Fibroblast of skin of left biceps (primary cell): ENCODE data around the gene ZNRF1.

Source experiments
- DNase-seq, 2 experiments: peaks; one replicate each; pipeline ENCODE4 v3.0.0-alpha.2; 2013; ENCODE audit warnings: low read depth in 2 of 2

ZNRF1 gene

DNA sequence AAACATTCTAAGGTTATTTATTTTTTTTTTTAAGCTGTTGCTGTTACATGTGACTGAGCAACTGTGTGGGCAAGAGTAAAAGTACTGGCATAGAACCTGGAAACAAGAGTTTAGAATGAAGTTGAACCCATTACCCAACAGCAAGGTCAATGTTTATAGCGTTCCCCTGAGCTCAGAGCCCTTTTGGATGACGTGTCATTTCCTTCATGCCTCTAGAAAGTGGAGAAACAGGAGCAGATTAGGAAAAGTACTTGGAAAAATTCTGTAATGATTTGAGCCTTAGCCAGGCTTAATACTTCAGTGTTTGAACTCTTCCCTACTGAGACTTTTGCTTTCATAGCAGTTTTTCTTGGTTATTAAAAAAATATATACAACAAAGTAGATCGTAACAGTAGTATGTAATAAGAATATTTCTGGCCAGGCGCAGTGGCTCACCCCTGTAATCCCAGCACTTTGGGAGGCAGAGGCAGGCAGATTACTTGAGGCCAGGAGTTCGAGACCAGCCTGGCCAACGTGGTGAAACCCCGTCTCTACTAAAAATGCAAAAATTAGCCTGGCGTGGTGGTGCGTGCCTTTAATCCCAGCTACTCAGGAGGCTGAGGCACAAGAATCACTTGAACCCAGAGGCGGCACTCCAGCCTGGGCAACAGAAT, 27.5 kb downstream of the ZNRF1 start:
- peak; percentile 64 to 69 for DNase-seq

DNA sequence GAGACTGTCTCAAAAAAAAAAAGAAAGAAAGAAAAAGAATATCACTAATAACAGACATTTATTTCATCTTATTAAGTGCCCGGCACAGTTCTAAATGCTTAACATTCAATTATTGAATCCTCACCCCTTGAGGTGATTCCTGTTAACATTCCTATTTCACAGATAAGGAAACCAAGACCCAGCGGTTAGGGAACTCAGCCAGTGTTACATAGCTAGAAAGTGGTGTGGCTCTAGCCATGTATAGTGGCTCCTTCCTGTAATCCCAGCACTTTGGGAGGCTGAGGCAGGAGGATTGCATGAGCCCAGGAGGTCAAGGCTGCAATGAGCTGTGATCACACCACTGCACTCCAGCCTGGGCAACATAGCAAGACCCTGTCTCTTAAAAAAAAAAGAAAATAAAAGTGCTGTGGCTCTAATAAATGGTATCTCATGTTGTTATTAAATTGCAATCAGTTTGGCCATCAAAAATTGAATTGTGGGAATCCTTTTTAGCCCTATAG, 28.1 kb downstream of the ZNRF1 start:
- no peak for DNase-seq

DNA sequence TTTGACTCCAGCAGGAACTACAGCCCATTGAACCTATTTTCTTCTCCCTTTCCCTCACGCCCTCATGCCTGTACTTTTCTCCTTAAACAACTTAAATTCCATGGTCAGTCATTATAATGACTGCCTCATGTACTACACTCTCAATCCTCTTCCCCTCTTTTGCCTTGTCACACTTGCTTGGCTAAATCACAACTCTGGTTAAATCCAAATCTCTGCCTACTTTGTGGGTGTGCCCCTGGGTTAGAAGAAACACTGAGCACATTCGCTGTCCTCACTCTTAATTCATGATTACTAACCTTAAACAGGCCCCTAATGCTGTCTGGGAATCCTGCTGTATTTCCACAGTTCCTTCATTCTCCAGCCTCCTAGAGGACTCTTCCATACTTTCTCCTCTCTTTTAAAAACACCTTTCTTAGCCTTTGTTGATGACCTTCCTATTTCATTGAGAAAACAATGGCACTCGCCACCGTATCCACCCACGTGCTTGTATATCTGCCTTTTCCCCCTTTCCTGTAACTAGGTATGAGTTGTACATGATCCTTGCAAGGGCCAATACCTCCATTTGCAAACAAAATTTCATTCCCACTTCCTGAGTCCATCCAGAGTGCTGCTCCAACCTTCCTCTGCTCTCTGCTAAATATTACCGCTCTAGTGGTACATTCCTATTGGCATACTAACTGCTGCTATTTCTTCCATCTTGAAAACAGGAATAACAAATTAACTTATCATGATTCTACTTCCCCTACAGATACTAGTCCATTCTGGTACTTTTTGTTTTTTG, 28.9 kb downstream of the ZNRF1 start:
- no peak for DNase-seq

- DNase-seq: no peak
These were observed 29.8 kb downstream of the ZNRF1 start for GRCh38 chr16:75028544-75029135.

GRCh38 chr16:75029854-75030253, 31.0 kb downstream of the ZNRF1 start:
- DNase-seq: peak; percentile 30 to 33

DNA sequence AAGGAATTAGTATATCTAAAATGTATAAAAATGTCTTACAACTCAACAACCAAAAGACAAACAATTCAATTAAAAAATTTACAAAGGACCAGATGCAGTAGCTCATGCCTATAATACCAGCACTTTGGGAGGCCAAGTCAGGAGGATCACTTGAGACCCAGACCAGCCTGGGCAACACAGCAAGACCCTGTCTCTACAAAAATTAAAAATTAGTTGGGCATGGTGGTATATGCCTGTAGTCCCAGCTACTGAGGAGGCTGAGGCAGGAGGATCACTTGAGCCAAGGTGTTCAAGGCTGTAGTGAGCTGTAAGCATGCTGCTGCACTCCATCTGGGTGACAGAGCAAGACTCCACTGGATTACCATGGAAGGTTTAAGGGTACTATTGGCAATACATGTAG, 33.8 kb downstream of the ZNRF1 start:
- DNase-seq: no peak

- DNase-seq: no peak
These were observed 36.7 kb downstream of the ZNRF1 start for GRCh38 chr16:75035410-75035968.

GRCh38 chr16:75038036-75038858, 39.4 kb downstream of the ZNRF1 start:
- DNase-seq: no peak

GRCh38 chr16:75039941-75040340, 41.1 kb downstream of the ZNRF1 start:
- DNase-seq: no peak

DNA sequence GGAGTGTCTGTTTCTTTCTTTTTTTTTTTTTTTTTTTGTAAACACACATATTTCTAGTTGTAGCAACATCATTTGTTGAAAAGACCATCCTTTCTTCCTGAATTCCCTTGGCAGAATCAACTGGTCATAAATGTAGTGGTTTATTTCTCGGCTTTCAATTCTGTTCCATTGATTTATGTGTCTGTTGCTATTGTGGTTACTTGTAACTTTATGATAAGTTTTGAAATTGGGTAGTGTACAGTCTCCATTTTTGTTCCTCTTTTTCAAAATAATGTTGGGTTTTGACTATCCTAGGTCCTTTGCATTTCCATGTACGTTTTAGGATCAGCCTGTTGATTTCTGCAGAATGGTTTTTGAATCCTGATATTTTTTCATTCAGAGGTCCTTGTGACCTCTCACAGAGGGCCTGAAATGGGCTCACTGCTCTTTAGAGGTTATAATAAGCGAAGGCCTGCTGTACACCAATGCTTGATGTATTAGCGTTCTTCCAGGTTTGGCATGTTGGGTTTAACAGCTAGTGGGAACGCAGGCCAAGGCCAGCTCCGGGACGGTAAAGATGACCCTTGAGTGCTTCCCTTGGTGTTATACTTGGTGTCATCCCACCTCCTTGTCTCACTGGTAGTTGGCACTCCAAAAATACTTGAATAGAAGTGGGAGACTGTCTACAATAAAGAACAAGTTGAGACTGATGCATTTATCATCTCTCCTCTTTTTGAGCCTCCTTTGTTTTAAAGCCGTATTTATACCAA, 43.8 kb downstream of the ZNRF1 start:
- DNase-seq: no peak

- no peak for DNase-seq
These were observed 44.5 kb downstream of the ZNRF1 start for GRCh38 chr16:75043175-75043895.

GRCh38 chr16:75044800-75045361, 46.1 kb downstream of the ZNRF1 start:
- DNase-seq: no peak

DNA sequence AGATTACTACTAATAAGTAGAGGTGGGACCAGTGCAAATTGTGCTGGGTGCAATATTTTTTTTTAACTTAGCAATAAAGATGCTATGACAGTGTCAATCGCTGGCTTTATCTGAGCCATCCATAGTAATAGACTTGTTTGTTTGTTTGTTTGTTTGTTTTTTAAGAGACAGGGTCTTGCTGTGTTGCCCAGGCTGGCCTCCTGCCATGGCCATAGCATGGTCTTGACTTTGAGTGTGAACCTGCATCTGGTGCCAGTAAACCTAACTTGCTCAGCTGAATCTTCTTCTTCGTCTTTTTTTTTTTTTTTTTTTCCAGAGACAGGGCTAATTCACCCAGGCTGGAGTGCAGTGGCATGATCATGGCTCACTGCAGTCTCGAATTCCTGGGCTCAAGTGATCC, 46.6 kb downstream of the ZNRF1 start:
- no peak for DNase-seq

DNA sequence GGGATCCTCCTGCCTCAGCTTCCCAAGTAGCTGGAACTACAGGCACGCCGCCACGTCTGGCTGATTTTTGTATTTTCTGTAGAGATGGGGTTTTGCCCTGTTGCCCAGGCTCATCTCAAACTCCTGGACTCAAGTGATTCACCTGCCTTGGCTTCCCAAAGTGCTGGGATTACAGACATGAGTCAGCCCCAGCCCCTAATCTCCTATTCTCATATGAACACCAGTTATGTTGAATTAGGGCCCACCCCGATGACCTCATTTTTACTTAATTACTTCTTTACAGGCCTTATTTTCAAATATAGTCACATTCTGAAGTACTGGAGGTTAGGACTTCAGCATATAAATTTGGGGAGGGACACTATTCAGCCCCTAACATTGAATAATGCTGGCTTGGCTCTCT, 49.2 kb downstream of the ZNRF1 start:
- DNase-seq: no peak

GRCh38 chr16:75048530-75048929, 49.7 kb downstream of the ZNRF1 start:
- no peak for DNase-seq

DNA sequence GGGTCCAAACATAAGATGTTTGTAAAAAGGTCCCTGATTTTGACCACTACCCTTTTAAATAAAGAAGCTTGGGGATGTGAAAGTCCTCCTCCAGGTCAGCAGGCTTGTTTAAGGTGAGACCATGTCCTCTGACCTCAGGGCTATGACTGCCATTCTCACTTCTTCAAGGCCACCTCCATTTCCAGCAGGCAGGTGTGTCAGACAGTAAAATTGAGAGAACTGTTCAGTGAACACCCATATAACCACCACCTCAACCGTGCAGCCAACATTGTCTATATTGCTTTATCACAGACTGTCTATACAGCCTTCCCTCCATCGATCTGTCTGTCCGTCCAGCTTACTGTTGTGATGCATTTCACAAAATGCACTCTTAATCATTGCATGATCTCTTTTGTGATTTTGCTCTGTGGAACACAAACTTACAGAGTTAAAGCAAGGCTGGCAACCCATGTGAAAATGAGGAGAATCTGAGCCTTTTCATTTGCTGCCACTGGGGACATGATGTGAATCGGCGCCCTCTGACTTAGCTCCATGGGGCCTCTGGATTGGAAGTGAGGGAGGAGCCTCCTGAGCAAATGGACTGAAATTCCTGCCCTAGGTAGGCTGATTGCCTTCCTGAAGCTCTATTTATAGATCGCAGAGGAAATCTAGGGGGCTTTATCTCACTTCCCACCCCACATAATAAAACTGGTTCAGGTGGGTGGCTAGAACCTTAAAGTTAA, 53.8 kb downstream of the ZNRF1 start:
- no peak for DNase-seq

GRCh38 chr16:75053791-75054555, 55.1 kb downstream of the ZNRF1 start:
- DNase-seq: no peak

DNA sequence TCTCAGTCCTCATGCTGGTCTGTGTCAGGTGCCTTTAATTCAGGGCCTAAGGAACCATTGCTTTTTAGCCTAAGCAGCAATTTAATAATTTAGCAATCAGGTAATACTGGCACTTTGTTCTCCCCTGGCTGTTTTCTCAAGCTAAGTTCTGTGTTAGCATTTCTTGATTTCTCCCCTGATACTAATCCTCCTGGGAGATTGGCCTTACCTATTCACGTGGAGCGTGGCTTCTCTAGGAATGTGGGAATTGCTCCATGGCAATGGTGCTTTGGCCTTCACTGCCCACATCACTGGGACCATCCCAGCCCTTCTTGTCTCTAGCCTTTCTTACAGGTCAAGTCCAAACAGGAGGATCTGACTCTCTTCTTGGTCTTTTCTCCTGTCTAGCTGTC, 55.7 kb downstream of the ZNRF1 start:
- DNase-seq: no peak

DNA sequence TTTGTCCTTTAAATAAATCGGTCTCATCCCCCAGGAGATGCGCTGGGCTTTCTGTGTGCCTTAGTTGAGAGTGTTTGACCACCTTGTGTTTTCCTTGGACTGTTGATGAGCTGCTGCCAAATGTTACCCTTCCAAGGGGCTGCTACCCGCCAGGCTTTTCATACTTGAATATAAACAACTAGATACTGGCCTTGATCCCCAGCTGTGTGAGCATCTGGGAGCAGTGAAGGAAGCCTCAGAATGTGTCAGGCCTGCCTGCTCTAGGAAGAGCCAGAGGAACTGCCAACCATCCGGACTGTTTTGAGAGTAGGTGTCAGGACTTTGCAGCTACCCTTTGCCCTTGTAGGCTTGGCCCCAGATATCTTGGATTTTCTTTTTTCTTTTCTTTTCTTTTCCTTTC, 60.0 kb downstream of the ZNRF1 start:
- no peak for DNase-seq
